Measurements from ENCODE around the gene TBKBP1. TPM values are rescaled to one million over a fixed set of nuclear protein-coding genes. Genes with fewer than 3 reads are reported as not detected.
A peak's percentile ranks its signal among the peaks of the same experiment; 100 is the strongest.

The TBKBP1 gene
- total and polyA plus RNA-seq, 9 of the 15 experiments (the other 6 are each of a cell fraction or from before 2014, with no cell fraction given) = 0.03 to 15.6 (median 6.8) TPM

DNA sequence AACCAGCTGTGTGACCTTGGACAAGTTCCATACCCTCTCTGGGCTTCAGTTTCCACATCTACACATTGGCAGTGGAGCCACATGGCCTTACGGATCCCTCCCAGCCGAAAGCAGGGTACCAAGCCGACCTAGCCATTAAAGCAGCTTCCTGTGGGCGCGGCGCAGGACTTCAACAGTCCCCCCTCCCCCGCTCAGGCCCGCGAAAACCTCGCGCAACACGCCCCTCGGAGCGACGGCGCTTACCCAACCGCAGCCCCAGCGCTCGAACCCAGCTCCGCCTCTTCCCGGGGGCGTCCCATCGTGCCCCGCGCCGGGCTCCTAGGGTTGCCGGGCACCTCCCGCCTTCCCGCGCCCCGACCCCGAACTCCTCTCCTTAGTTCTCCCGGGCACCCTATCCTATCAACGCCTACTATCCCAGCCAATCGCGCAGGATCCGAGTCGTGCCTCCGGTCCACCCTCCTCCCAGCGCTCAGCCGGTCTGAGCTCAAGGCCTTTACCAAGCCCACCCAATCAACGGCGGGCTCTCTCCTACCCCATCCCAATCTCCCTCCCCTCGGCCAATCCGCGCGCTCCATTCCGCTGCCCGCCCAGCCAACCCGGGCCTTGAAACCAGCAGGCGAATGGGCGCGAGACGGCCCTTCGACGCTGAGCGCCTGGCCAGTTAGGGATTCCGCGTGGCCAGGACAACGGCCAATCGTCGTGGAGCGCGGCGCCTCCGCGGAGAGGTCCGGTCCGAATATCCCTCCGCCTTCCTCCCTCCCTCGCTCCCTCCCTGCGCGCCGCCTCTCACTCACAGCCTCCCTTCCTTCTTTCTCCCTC is 44.6 kb upstream of the TBKBP1 start, which contains the start of gene KPNB1 (continued):
- peak; percentile 72; the same call in 1 of the 2 replicates for TF ChIP-seq CEBPZ (IDR thresholded peaks at IDR 0.05; ENCODE audit: borderline replicate concordance, low read depth, low read length)
- TF ChIP-seq SMARCA4 (IDR thresholded peaks at IDR 0.05) = 0 out of 2 replicates have a peak, but pooled peaks have one; percentile 24
- TF ChIP-seq ZNF41 (CRISPR knock-in tag; conservative IDR thresholded peaks at IDR 0.05) = no peak
- no peak; the same call in 1 of the 2 replicates for TF ChIP-seq SREBF1 (IDR thresholded peaks at IDR 0.05; ENCODE audit: borderline replicate concordance, low read depth, low read length)
- TF ChIP-seq MCM2 (IDR thresholded peaks at IDR 0.05; ENCODE audit: low read depth) = no peak
- TF ChIP-seq MCM3 (IDR thresholded peaks at IDR 0.05) = no peak
- TF ChIP-seq GABPB1 (CRISPR knock-in tag; IDR thresholded peaks at IDR 0.05) = peak; percentile 85
- TF ChIP-seq E2F1 (CRISPR knock-in tag; IDR thresholded peaks at IDR 0.05) = peak; percentile 91
- no peak for TF ChIP-seq SRSF9 (IDR thresholded peaks at IDR 0.05; ENCODE audit: borderline replicate concordance, low read depth, low read length)
- TF ChIP-seq YBX1 (IDR thresholded peaks at IDR 0.05) = no peak
- TF ChIP-seq LEF1 (IDR thresholded peaks at IDR 0.05) = peak; percentile 71
- TF ChIP-seq, protein P1, sequence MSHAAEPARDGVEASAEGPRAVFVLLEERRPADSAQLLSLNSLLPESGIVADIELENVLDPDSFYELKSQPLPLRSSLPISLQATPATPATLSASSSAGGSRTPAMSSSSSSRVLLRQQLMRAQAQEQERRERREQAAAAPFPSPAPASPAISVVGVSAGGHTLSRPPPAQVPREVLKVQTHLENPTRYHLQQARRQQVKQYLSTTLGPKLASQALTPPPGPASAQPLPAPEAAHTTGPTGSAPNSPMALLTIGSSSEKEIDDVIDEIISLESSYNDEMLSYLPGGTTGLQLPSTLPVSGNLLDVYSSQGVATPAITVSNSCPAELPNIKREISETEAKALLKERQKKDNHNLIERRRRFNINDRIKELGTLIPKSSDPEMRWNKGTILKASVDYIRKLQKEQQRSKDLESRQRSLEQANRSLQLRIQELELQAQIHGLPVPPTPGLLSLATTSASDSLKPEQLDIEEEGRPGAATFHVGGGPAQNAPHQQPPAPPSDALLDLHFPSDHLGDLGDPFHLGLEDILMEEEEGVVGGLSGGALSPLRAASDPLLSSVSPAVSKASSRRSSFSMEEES (CRISPR knock-in tag; IDR thresholded peaks at IDR 0.05) = no peak
- no peak for TF ChIP-seq EWSR1 (IDR thresholded peaks at IDR 0.05; ENCODE audit: borderline replicate concordance, low read depth, partially characterized antibody)
- TF ChIP-seq ZNF717 (CRISPR knock-in tag; IDR thresholded peaks at IDR 0.05) = no peak
- no peak for TF ChIP-seq ID3 (CRISPR knock-in tag; IDR thresholded peaks at IDR 0.05)
- TF ChIP-seq ID3 (tag; IDR thresholded peaks at IDR 0.05) = 0 out of 2 replicates have a peak, but pooled peaks have one; percentile 33
- no peak for TF ChIP-seq SETDB1 (IDR thresholded peaks at IDR 0.05; ENCODE audit: low read length)
- peak; percentile 97 for TF ChIP-seq ZNF175 (CRISPR knock-in tag; IDR thresholded peaks at IDR 0.05; ENCODE audit: low read depth)
- peak; percentile 52 for TF ChIP-seq RAD51 (IDR thresholded peaks at IDR 0.05; ENCODE audit: borderline replicate concordance, low read depth)
